H1 (cell line): ENCODE data around the gene INTS1. TPM values are rescaled to one million over a fixed set of nuclear protein-coding genes. Genes with fewer than 3 reads are reported as not detected.

ENCODE experiments used
- CTCF ChIA-PET: fragments of 300-600 bp; sonication (Branson Sonifier 250); formaldehyde crosslinking; loops from one replicate; lab custom pipeline; 2021; ENCODE audit not compliant: partially characterized antibody; lab: Charles Lee
- POLR2A ChIA-PET: fragments of 300-600 bp; sonication (Branson Sonifier 250); formaldehyde crosslinking; loops from one replicate; lab custom pipeline; 2021; ENCODE audit warnings: inconsistent platforms; ENCODE audit not compliant: partially characterized antibody; lab: Charles Lee
- DNase-seq, 2 experiments: peaks; one replicate each; pipeline versions ENCODE4 v3.0.0 to v3.0.0-alpha.2; 2010 to 2022; ENCODE audit warnings: low spot score in 2 of 2, low read depth in 1 of 2, mixed read lengths in 1 of 2
- FAIRE-seq: peaks from 2 replicates; lab custom pipeline; 2011; peaks lifted over from hg19 to GRCh38; lab: Jason Lieb, UNC
- H2AFZ ChIP-seq: 2 replicates; pipeline ENCODE4 v1.8.1; 2012; ENCODE audit warnings: low read length, inconsistent platforms
- H2AK5ac ChIP-seq: 2 replicates; pipeline ENCODE4 v1.6.1; 2013; ENCODE audit warnings: low read depth, low read length
- H2BK120ac ChIP-seq: replicated peaks from 2 replicates; pipeline ENCODE3; 2013; ENCODE audit warnings: low read depth, low read length, inconsistent platforms
- H2BK12ac ChIP-seq: 2 replicates; pipeline ENCODE4 v1.6.1; 2013; ENCODE audit warnings: low read depth, low read length
- H2BK15ac ChIP-seq: 2 replicates; pipeline ENCODE4 v1.6.1; 2013; ENCODE audit warnings: low read length
- H2BK20ac ChIP-seq: 2 replicates; pipeline ENCODE4 v1.6.1; 2013; ENCODE audit warnings: low read length
- H2BK5ac ChIP-seq: 2 replicates; pipeline ENCODE4 v1.6.1; 2013; ENCODE audit warnings: low read depth, low read length
- H3K14ac ChIP-seq: 2 replicates; pipeline ENCODE4 v1.6.1; 2013; ENCODE audit warnings: inconsistent platforms; ENCODE audit not compliant: insufficient read length
- H3K18ac ChIP-seq: 2 replicates; pipeline ENCODE4 v1.6.1; 2013; ENCODE audit warnings: low read length; ENCODE audit errors: extremely low read depth
- H3K23ac ChIP-seq: 2 replicates; pipeline ENCODE4 v1.6.1; 2013; ENCODE audit warnings: inconsistent platforms; ENCODE audit not compliant: insufficient read length
- H3K23me2 ChIP-seq: 2 replicates; pipeline ENCODE4 v1.6.1; 2013; ENCODE audit warnings: low read depth, low read length
- H3K27ac ChIP-seq: 2 replicates; pipeline ENCODE4 v1.6.1; 2011; ENCODE audit warnings: low read depth, low read length, inconsistent platforms
- H3K27me3 ChIP-seq, 4 experiments: replicated peaks in 1 of 4; 1 replicate in 1 of 4; 2 replicates in 3 of 4; pipeline versions ENCODE4 v1.6.1 to v1.8.1; 2011 to 2013; ENCODE audit warnings: low read length in 3 of 4, mild to moderate bottlenecking in 3 of 4, inconsistent platforms in 2 of 4, mixed read lengths in 2 of 4, moderate library complexity in 1 of 4; ENCODE audit not compliant: control insufficient read depth in 3 of 4, insufficient read depth in 3 of 4; ENCODE audit errors: extremely low read depth in 1 of 4
- H3K36me3 ChIP-seq, 4 experiments: 2 replicates each; pipeline versions ENCODE4 v1.6.1 to v1.8.1; 2011 to 2013; ENCODE audit warnings: mild to moderate bottlenecking in 4 of 4, low read length in 3 of 4, moderate library complexity in 2 of 4, control low read depth in 1 of 4, inconsistent platforms in 1 of 4; ENCODE audit not compliant: insufficient read depth in 4 of 4, control insufficient read depth in 2 of 4
- H3K4ac ChIP-seq: replicated peaks from 2 replicates; pipeline ENCODE3; 2013; ENCODE audit warnings: low read length, low read depth, mixed read lengths, inconsistent platforms; ENCODE audit not compliant: insufficient read length
- H3K4me1 ChIP-seq, 4 experiments: replicated peaks in 1 of 4; 1 replicate in 1 of 4; 2 replicates in 3 of 4; pipeline versions ENCODE4 v1.6.1 to v1.8.1; 2011 to 2013; ENCODE audit warnings: low read length in 3 of 4, inconsistent platforms in 2 of 4, mixed read lengths in 1 of 4; ENCODE audit not compliant: insufficient read depth in 4 of 4, control insufficient read depth in 3 of 4
- H3K4me2 ChIP-seq, 2 experiments: 2 replicates each; pipeline versions ENCODE4 v1.6.1 to v1.8.1; 2011 to 2013; ENCODE audit warnings: low read depth in 2 of 2, low read length in 2 of 2, control low read depth in 1 of 2, inconsistent platforms in 1 of 2, mild to moderate bottlenecking in 1 of 2; ENCODE audit not compliant: insufficient read depth in 1 of 2
- H3K4me3 ChIP-seq, 4 experiments: fragments of 200-600, 300-600 bp in 1 of 4; sonication (generic), shearing (Covaris generic), sonication (Bioruptor Twin) in 1 of 4; 2 replicates each; pipeline versions ENCODE4 v1.5.1 to v1.8.1; 2011 to 2016; ENCODE audit warnings: low read length in 4 of 4, low read depth in 3 of 4, control low read depth in 2 of 4, inconsistent platforms in 2 of 4, mild to moderate bottlenecking in 2 of 4, mixed read lengths in 1 of 4, moderate library complexity in 1 of 4; ENCODE audit not compliant: insufficient read depth in 2 of 4; ENCODE audit errors: extremely low read depth in 1 of 4
- H3K56ac ChIP-seq: replicated peaks from 2 replicates; pipeline ENCODE3; 2013; ENCODE audit warnings: low read depth, mild to moderate bottlenecking, mixed read lengths, low read length, inconsistent platforms; ENCODE audit not compliant: insufficient read length
- H3K79me1 ChIP-seq: 2 replicates; pipeline ENCODE4 v1.6.1; 2013; ENCODE audit warnings: low read depth, low read length, control low read depth
- H3K79me2 ChIP-seq, 2 experiments: 2 replicates each; pipeline versions ENCODE4 v1.6.1 to v1.8.1; 2012 to 2013; ENCODE audit warnings: low read length in 2 of 2, mild to moderate bottlenecking in 2 of 2, inconsistent platforms in 1 of 2; ENCODE audit not compliant: insufficient read depth in 2 of 2, control insufficient read depth in 1 of 2
- H3K9ac ChIP-seq, 4 experiments: replicated peaks in 1 of 4; 1 replicate in 1 of 4; 2 replicates in 3 of 4; pipeline versions ENCODE4 v1.6.1 to v1.8.1; 2011 to 2013; ENCODE audit warnings: low read depth in 3 of 4, low read length in 3 of 4, control low read depth in 2 of 4, mild to moderate bottlenecking in 2 of 4, moderate library complexity in 2 of 4, inconsistent platforms in 1 of 4; ENCODE audit errors: extremely low read depth in 1 of 4
- H3K9me3 ChIP-seq, 2 experiments: 2 replicates each; pipeline versions ENCODE4 v1.6.1 to v1.8.1; 2012 to 2013; ENCODE audit warnings: mild to moderate bottlenecking in 2 of 2, moderate library complexity in 2 of 2, control low read depth in 1 of 2, inconsistent platforms in 1 of 2, low read depth in 1 of 2, low read length in 1 of 2, mixed read lengths in 1 of 2; ENCODE audit not compliant: insufficient read depth in 2 of 2
- H4K20me1 ChIP-seq, 2 experiments: replicated peaks in 1 of 2; 2 replicates each; pipeline versions ENCODE3 to v1.8.1; 2011 to 2013; ENCODE audit warnings: inconsistent platforms in 2 of 2, low read length in 2 of 2, mild to moderate bottlenecking in 1 of 2; ENCODE audit not compliant: insufficient read depth in 2 of 2, control insufficient read depth in 1 of 2
- H4K5ac ChIP-seq: 2 replicates; pipeline ENCODE4 v1.6.1; 2013; ENCODE audit warnings: low read length, low read depth, mixed read lengths, inconsistent platforms; ENCODE audit not compliant: insufficient read length
- H4K8ac ChIP-seq: 2 replicates; pipeline ENCODE4 v1.8.0; 2013; ENCODE audit warnings: mild to moderate bottlenecking, moderate library complexity, low read length, inconsistent platforms; ENCODE audit not compliant: insufficient read depth; ENCODE audit errors: extremely low read depth
- H4K91ac ChIP-seq: replicated peaks from 2 replicates; pipeline ENCODE3; 2013; ENCODE audit warnings: low read length, mixed read lengths, inconsistent platforms; ENCODE audit not compliant: insufficient read length
- CBX8 ChIP-seq: fragments of 300-800, 300-1000 bp; sonication (generic); IDR thresholded peaks from 2 replicates; pipeline ENCODE4 v1.7.1; 2016; ENCODE audit warnings: low read depth, low read length, borderline replicate concordance
- FOSL1 ChIP-seq: IDR thresholded peaks from 2 replicates; pipeline ENCODE4 v1.6.1; 2011; ENCODE audit warnings: mild to moderate bottlenecking, low read depth, low read length, moderate library complexity; ENCODE audit not compliant: insufficient read depth
- WGBS, 2 experiments: shearing (Covaris generic) in 1 of 2; methylation state at CpG; one replicate each; pipeline versions ENCODE4 v1.1.6 to v1.1.7; 2013 to 2015; ENCODE audit warnings: low lambda C conversion rate in 2 of 2, mixed read lengths in 2 of 2, inconsistent platforms in 1 of 2, low coverage in 1 of 2, missing lambda C conversion rate in 1 of 2; ENCODE audit not compliant: insufficient replicate concordance in 2 of 2, insufficient coverage in 1 of 2, insufficient read length in 1 of 2; ENCODE audit errors: extremely low coverage in 1 of 2, missing lambda C conversion rate in 1 of 2; 5-methylcytosine and 5-hydroxymethylcytosine counted together
- polyA plus RNA-seq, 7 experiments: library from polyadenylated mRNA; depleted of rRNA in 3 of 7; stranded (reverse) in 5 of 7; unstranded in 2 of 7; fragments of >200 nt in 5 of 7; fragments of 200-250 nt in 2 of 7; gene quantifications; 1 replicate in 5 of 7; 2 replicates in 1 of 7; 4 replicates in 1 of 7; pipeline versions ENCODE4 v1.2.1 to v1.2.3, GENCODE V29; 2011 to 2013; ENCODE audit warnings: missing spikeins in 2 of 7, mixed read lengths in 2 of 7
- total RNA-seq: library from RNA; stranded (reverse); fragmentation: NEBNext Ultra II Directional; extraction: Animal tissue kit (Norgen Biotek cat#: 25700); gene quantifications from 2 replicates; pipeline ENCODE4 v1.2.1, GENCODE V29; 2021

The INTS1 gene
- total and polyA plus RNA-seq, 2 of the 8 experiments (the other 6 are each of a cell fraction or from before 2014, with no cell fraction given): 76.9 to 104 TPM

GRCh38 chr7:1546909-1547776 lies 43.0 kb upstream of the INTS1 start:
- no peaks in the 10 kb centered on the region for H3K36me3 ChIP-seq
- no peak overlapping the region for H3K18ac ChIP-seq
- no peak overlapping the region for H2BK15ac ChIP-seq
- no peaks in the 10 kb centered on the region for H3K27me3 ChIP-seq
- no peak for DNase-seq
- no peak overlapping the region for H2AK5ac ChIP-seq
- TF ChIP-seq CBX8 (no peak), FOSL1 (no peak)
- peaks cover 0 to 3% of the 10 kb centered on the region in 2 experiments for H4K20me1 ChIP-seq
- H4K91ac ChIP-seq: no peak overlapping the region
- H3K9me3 ChIP-seq: no peaks in the 10 kb centered on the region
- WGBS, 2 experiments: 94% methylated on average over 38 of the region's 41 CpGs; no CpG with 5 or more reads in 1 of the 2 experiments
- H3K56ac ChIP-seq: no peak overlapping the region
- H2BK20ac ChIP-seq: no peak overlapping the region
- H3K27ac ChIP-seq: no peak overlapping the region
- no peak overlapping the region for H2BK120ac ChIP-seq
- H2AFZ ChIP-seq: no peak overlapping the region
- H4K8ac ChIP-seq: peak overlapping the region; percentile 62; the same call in 1 of the 2 replicates
- ChIA-PET CTCF (interaction anchor here (0.6 to 1.7 kb wide), 7 partner anchors 9 to 378 kb away, joined by 3 to 12 read pairs (median 4); partner anchors contain the start of gene TMEM184A), POLR2A (interaction anchor here (0.7 to 4.9 kb wide), 5 partner anchors 9 to 29 kb away, joined by 3 to 26 read pairs (median 4); partner anchors contain the start of gene TMEM184A)
- H3K4me1 ChIP-seq: no peaks in the 10 kb centered on the region
- H2BK5ac ChIP-seq: no peak overlapping the region
- no peak overlapping the region for H3K4ac ChIP-seq
- no peak overlapping the region for H3K14ac ChIP-seq
- no peaks in the 10 kb centered on the region for H3K79me1 ChIP-seq
- H4K5ac ChIP-seq: no peak overlapping the region
- no peak overlapping the region for H2BK12ac ChIP-seq
- H3K9ac ChIP-seq: peak overlapping the region in 1 of 4 experiments; percentile 30; a peak in 1 of 7 replicates
- H3K23ac ChIP-seq: no peak overlapping the region
- H3K4me2 ChIP-seq: no peak overlapping the region
- H3K23me2 ChIP-seq: no peaks in the 10 kb centered on the region
- H3K79me2 ChIP-seq: no peaks in the 10 kb centered on the region
- no peak for FAIRE-seq
- H3K4me3 ChIP-seq: no peak overlapping the region
